Liver (tissue), 9 donors: ENCODE data around the gene NRIP2. TPM values are rescaled to one million over a fixed set of nuclear protein-coding genes. Genes with fewer than 3 reads are reported as not detected.

Experiments used
- DNase-seq: peaks from one replicate; pipeline ENCODE4 v3.0.0-alpha.2; 2017; ENCODE audit warnings: low spot score
- H3K27ac ChIP-seq, 2 donors: one replicate each; pipeline ENCODE4 v1.7.0; 2013; ENCODE audit warnings: inconsistent platforms in 2 of 2, low read length in 2 of 2, control low read depth in 1 of 2, low read depth in 1 of 2, mild to moderate bottlenecking in 1 of 2
- H3K27me3 ChIP-seq, 4 donors: one replicate each; pipeline versions ENCODE4 v1.6.1 to v1.7.0; 2013; ENCODE audit warnings: low read length in 3 of 4, inconsistent platforms in 1 of 4, mild to moderate bottlenecking in 1 of 4, moderate library complexity in 1 of 4; ENCODE audit not compliant: control insufficient read depth in 4 of 4, insufficient read depth in 4 of 4
- H3K36me3 ChIP-seq, 4 donors: one replicate each; pipeline versions ENCODE4 v1.6.1 to v1.7.0; 2013; ENCODE audit warnings: low read length in 3 of 4, mild to moderate bottlenecking in 3 of 4, low read depth in 1 of 4, moderate library complexity in 1 of 4; ENCODE audit not compliant: control insufficient read depth in 4 of 4, insufficient read depth in 3 of 4
- H3K4me1 ChIP-seq, 4 donors: one replicate each; pipeline versions ENCODE4 v1.6.1 to v1.7.0; 2013; ENCODE audit warnings: low read length in 3 of 4, mild to moderate bottlenecking in 3 of 4, moderate library complexity in 1 of 4; ENCODE audit not compliant: control insufficient read depth in 4 of 4, insufficient read depth in 4 of 4
- H3K4me3 ChIP-seq, 3 donors: one replicate each; pipeline versions ENCODE4 v1.6.1 to v1.7.0; 2013; ENCODE audit warnings: low read length in 3 of 3, control low read depth in 1 of 3, low read depth in 1 of 3, mild to moderate bottlenecking in 1 of 3
- H3K9ac ChIP-seq, 2 donors: one replicate each; pipeline ENCODE4 v1.7.0; 2013; ENCODE audit warnings: low read length in 2 of 2, mild to moderate bottlenecking in 2 of 2, moderate library complexity in 2 of 2, control low read depth in 1 of 2, low read depth in 1 of 2
- H3K9me3 ChIP-seq, 4 donors: one replicate each; pipeline versions ENCODE4 v1.6.1 to v1.7.0; 2013; ENCODE audit warnings: low read length in 3 of 4; ENCODE audit not compliant: control insufficient read depth in 4 of 4
- ATF3 ChIP-seq: IDR thresholded peaks from 2 replicates; pipeline ENCODE4 v1.6.1; 2016; ENCODE audit warnings: antibody characterized with exemption
- CTCF ChIP-seq: fragments of 150-350 bp; IDR thresholded peaks from 2 replicates; pipeline ENCODE4 v1.5.1; 2017; ENCODE audit warnings: improper control_type of control experiment, low read depth, low read length; ENCODE audit not compliant: missing input control
- EGR1 ChIP-seq, 2 donors: IDR thresholded peaks; 2 replicates each; pipeline ENCODE4 v1.6.1; 2016 to 2018; ENCODE audit warnings: antibody characterized with exemption in 2 of 2, low read depth in 2 of 2
- FOXA1 ChIP-seq: IDR thresholded peaks from 2 replicates; pipeline ENCODE4 v1.6.1; 2016; ENCODE audit warnings: antibody characterized with exemption
- FOXA2 ChIP-seq: IDR thresholded peaks from 2 replicates; pipeline ENCODE4 v1.6.1; 2016; ENCODE audit warnings: antibody characterized with exemption
- GABPA ChIP-seq, 2 donors: IDR thresholded peaks in 1 of 2; conservative IDR thresholded peaks in 1 of 2; 2 replicates each; pipeline ENCODE4 v1.6.1; 2016; ENCODE audit warnings: antibody characterized with exemption in 2 of 2, mild to moderate bottlenecking in 1 of 2, moderate library complexity in 1 of 2
- HNF4A ChIP-seq, 2 donors: conservative IDR thresholded peaks; 2 replicates each; pipeline ENCODE4 v1.6.1; 2016; ENCODE audit warnings: antibody characterized with exemption in 2 of 2, mild to moderate bottlenecking in 2 of 2
- HNF4G ChIP-seq: IDR thresholded peaks from 2 replicates; pipeline ENCODE4 v1.6.1; 2016; ENCODE audit warnings: antibody characterized with exemption
- JUND ChIP-seq, 2 donors: IDR thresholded peaks; 2 replicates each; pipeline ENCODE4 v1.6.1; 2016; ENCODE audit warnings: antibody characterized with exemption in 2 of 2
- MAX ChIP-seq: IDR thresholded peaks from 2 replicates; pipeline ENCODE4 v1.6.1; 2016; ENCODE audit warnings: antibody characterized with exemption
- NR2F2 ChIP-seq: IDR thresholded peaks from 2 replicates; pipeline ENCODE4 v1.6.1; 2016; ENCODE audit warnings: antibody characterized with exemption
- RAD21 ChIP-seq, 2 donors: IDR thresholded peaks; 2 replicates each; pipeline ENCODE4 v1.6.1; 2016; ENCODE audit warnings: antibody characterized with exemption in 2 of 2, mild to moderate bottlenecking in 2 of 2
- REST ChIP-seq: IDR thresholded peaks from 2 replicates; pipeline ENCODE4 v1.6.1; 2016; ENCODE audit warnings: antibody characterized with exemption, mild to moderate bottlenecking
- RXRA ChIP-seq, 2 donors: IDR thresholded peaks; 2 replicates each; pipeline ENCODE4 v1.6.1; 2017 to 2018; ENCODE audit warnings: antibody characterized with exemption in 2 of 2, mild to moderate bottlenecking in 1 of 2
- SP1 ChIP-seq: IDR thresholded peaks from 2 replicates; pipeline ENCODE4 v1.6.1; 2018; ENCODE audit warnings: antibody characterized with exemption, mild to moderate bottlenecking
- TAF1 ChIP-seq: conservative IDR thresholded peaks from 2 replicates; pipeline ENCODE4 v1.6.1; 2016; ENCODE audit warnings: antibody characterized with exemption, mild to moderate bottlenecking
- YY1 ChIP-seq: IDR thresholded peaks from 2 replicates; pipeline ENCODE4 v1.6.1; 2016; ENCODE audit warnings: antibody characterized with exemption, mild to moderate bottlenecking
- WGBS: extraction: QIAGEN DNeasy Blood & Tissue Kit; methylation state at CpG from one replicate; pipeline ENCODE4 v1.1.7; 2013; 5-methylcytosine and 5-hydroxymethylcytosine counted together
- polyA plus RNA-seq, 2 donors: library from polyadenylated mRNA; stranded (reverse) in 1 of 2; unstranded in 1 of 2; fragments of 200-250 nt in 1 of 2; fragments of >200 nt in 1 of 2; fragmentation: Nextera tagmentation in 1 of 2; extraction: Ambion mirVana in 1 of 2; gene quantifications; one replicate each; pipeline versions ENCODE4 v1.2.1 to v1.2.3, GENCODE V29; 2013 to 2015
- total RNA-seq, 2 donors: library from RNA; depleted of rRNA; stranded (reverse); fragments of >200 nt; gene quantifications; one replicate each; pipeline ENCODE4 v1.2.3, GENCODE V29; 2014
- donor health status: healthy.
- donor health status: healthy.
- donor health status: healthy.
- donor health status: healthy.
- donor health status: healthy.

The NRIP2 gene
- total and polyA plus RNA-seq, 4 donors: 0.19 to 0.46 (median 0.23) TPM

- Histone ChIP-seq H3K9ac (no peak overlapping the region), H3K4me1 (peaks cover 2 to 30% (median 27%) of the 10 kb centered on the region in 4 donors), H3K27me3 (no peaks in the 10 kb centered on the region), H3K27ac (no peak overlapping the region), H3K9me3 (no peaks in the 10 kb centered on the region), H3K4me3 (no peak overlapping the region), H3K36me3 (peaks cover 18 to 70% (median 56%) of the 10 kb centered on the region in 4 donors)
- WGBS: 75% methylated on average over 16 of the region's 16 CpGs
- TF ChIP-seq SP1 (no peak), REST (no peak), MAX (no peak), EGR1 (IDR thresholded peaks at IDR 0.05; ENCODE audit: low read depth in 2 of 2) (no peak), HNF4G (no peak), YY1 (no peak), TAF1 (no peak), HNF4A (conservative IDR thresholded peaks at IDR 0.05) (no peak), RAD21 (IDR thresholded peaks at IDR 0.05) (no peak), GABPA (IDR thresholded peaks at IDR 0.05 in 1 of 2, conservative IDR thresholded peaks at IDR 0.05 in 1 of 2) (no peak), FOXA2 (no peak), NR2F2 (no peak), FOXA1 (no peak), CTCF (no peak), JUND (IDR thresholded peaks at IDR 0.05) (no peak)
- no peak for DNase-seq
Measured at GRCh38 chr12:2801044-2801783, 33.6 kb downstream of the NRIP2 start.

- 87% methylated on average over 3 of the region's 3 CpGs for WGBS
- no peak overlapping the region for H3K9ac ChIP-seq
Measured at GRCh38 chr12:2800046-2800570, 34.7 kb downstream of the NRIP2 start.

More at GRCh38 chr12:2800046-2800570, 34.7 kb downstream of the NRIP2 start:
- DNase-seq: no peak
- Histone ChIP-seq H3K36me3 (peaks cover 18 to 70% (median 54%) of the 10 kb centered on the region in 4 donors), H3K27ac (no peak overlapping the region), H3K4me1 (peaks cover 2 to 34% (median 30%) of the 10 kb centered on the region in 4 donors), H3K9me3 (no peaks in the 10 kb centered on the region), H3K27me3 (no peaks in the 10 kb centered on the region), H3K4me3 (no peak overlapping the region)
- TF ChIP-seq REST (no peak), ATF3 (no peak), HNF4G (no peak), CTCF (no peak), YY1 (no peak), RXRA (IDR thresholded peaks at IDR 0.05) (no peak), MAX (no peak), JUND (IDR thresholded peaks at IDR 0.05) (no peak), HNF4A (conservative IDR thresholded peaks at IDR 0.05) (no peak), GABPA (IDR thresholded peaks at IDR 0.05 in 1 of 2, conservative IDR thresholded peaks at IDR 0.05 in 1 of 2) (no peak), TAF1 (no peak), FOXA2 (no peak)
